CD14-positive monocyte (primary cell): ENCODE measurements around the gene CACNA1C. TPM values are rescaled to one million over a fixed set of nuclear protein-coding genes. Genes with fewer than 3 reads are reported as not detected.
"Not testable (repeated sequence)": the region's sequence is repeated elsewhere in the genome, so short reads cannot be mapped to it uniquely, and the experiment has no call there.

Experiments
- DNase-seq, 3 donors: peaks; one replicate each; pipeline ENCODE4 v3.0.0-alpha.2; 2011 to 2022
- H2AFZ ChIP-seq: 2 replicates; pipeline ENCODE4 v1.6.0; 2012; ENCODE audit warnings: mild to moderate bottlenecking, low read depth, low read length, inconsistent platforms; ENCODE audit not compliant: insufficient read depth, poor library complexity, severe bottlenecking
- H3K27ac ChIP-seq, 2 donors: 1 replicate in 1 of 2; 2 replicates in 1 of 2; pipeline ENCODE4 v1.5.1; 2012 to 2013; ENCODE audit warnings: low read length in 2 of 2, control low read depth in 1 of 2, inconsistent platforms in 1 of 2, low read depth in 1 of 2, mild to moderate bottlenecking in 1 of 2
- H3K27me3 ChIP-seq, 2 donors: one replicate each; pipeline versions ENCODE4 v1.6.0 to v1.6.1; 2011 to 2013; ENCODE audit warnings: low read length in 2 of 2; ENCODE audit not compliant: control insufficient read depth in 2 of 2, insufficient read depth in 2 of 2
- H3K36me3 ChIP-seq, 2 donors: replicated peaks in 1 of 2; 1 replicate in 1 of 2; 2 replicates in 1 of 2; pipeline versions ENCODE4 v1.5.1 to v1.6.1; 2012 to 2013; ENCODE audit warnings: low read length in 2 of 2, control low read depth in 1 of 2, inconsistent platforms in 1 of 2, mild to moderate bottlenecking in 1 of 2; ENCODE audit not compliant: insufficient read depth in 2 of 2, control insufficient read depth in 1 of 2
- H3K4me1 ChIP-seq, 2 donors: 1 replicate in 1 of 2; 2 replicates in 1 of 2; pipeline versions ENCODE4 v1.5.1 to v1.6.1; 2012 to 2013; ENCODE audit warnings: low read length in 2 of 2, control low read depth in 1 of 2, inconsistent platforms in 1 of 2, mild to moderate bottlenecking in 1 of 2, moderate library complexity in 1 of 2; ENCODE audit not compliant: insufficient read depth in 2 of 2, control insufficient read depth in 1 of 2
- H3K4me2 ChIP-seq: replicated peaks from 2 replicates; pipeline ENCODE3; 2012; ENCODE audit warnings: low read length, moderate library complexity, mild to moderate bottlenecking; ENCODE audit not compliant: poor library complexity, severe bottlenecking; ENCODE audit errors: extremely low read depth
- H3K4me3 ChIP-seq, 3 experiments: fragments of 200-600 bp in 1 of 3; sonication (generic) in 1 of 3; replicated peaks in 1 of 3; 1 replicate in 2 of 3; 2 replicates in 1 of 3; pipeline ENCODE4 v1.5.1; 2011 to 2013; ENCODE audit warnings: low read length in 3 of 3, mild to moderate bottlenecking in 3 of 3, control low read depth in 2 of 3, low read depth in 2 of 3, inconsistent platforms in 1 of 3, moderate library complexity in 1 of 3
- H3K79me2 ChIP-seq: 2 replicates; pipeline ENCODE4 v1.6.0; 2012; ENCODE audit warnings: mild to moderate bottlenecking, control low read depth, inconsistent platforms, low read length, moderate library complexity; ENCODE audit not compliant: insufficient read depth
- H3K9ac ChIP-seq: 2 replicates; pipeline ENCODE4 v1.6.0; 2017; ENCODE audit warnings: low read length, mild to moderate bottlenecking; ENCODE audit not compliant: insufficient read depth, poor library complexity, severe bottlenecking
- H3K9me3 ChIP-seq, 2 donors: replicated peaks in 1 of 2; 1 replicate in 1 of 2; 2 replicates in 1 of 2; pipeline versions ENCODE4 v1.5.1 to v1.6.1; 2012 to 2013; ENCODE audit warnings: low read length in 2 of 2, control low read depth in 1 of 2; ENCODE audit not compliant: control insufficient read depth in 1 of 2, insufficient read depth in 1 of 2
- H4K20me1 ChIP-seq: 2 replicates; pipeline ENCODE4 v1.6.0; 2012; ENCODE audit warnings: mild to moderate bottlenecking, low read length, control low read depth, moderate library complexity; ENCODE audit not compliant: insufficient read depth
- H3K27ac Mint-ChIP-seq, 7 donors: one replicate each; pipeline ENCODE4 v1.8.0; 2020; ENCODE audit warnings: mild to moderate bottlenecking in 7 of 7, mixed read lengths in 7 of 7, moderate library complexity in 6 of 7, inconsistent platforms in 2 of 7
- H3K27me3 Mint-ChIP-seq, 3 donors: one replicate each; pipeline ENCODE4 v1.8.0; 2021 to 2022; ENCODE audit warnings: low read depth in 3 of 3, mild to moderate bottlenecking in 3 of 3, mixed read lengths in 3 of 3, moderate library complexity in 3 of 3, inconsistent platforms in 1 of 3
- H3K36me3 Mint-ChIP-seq, 2 donors: one replicate each; pipeline ENCODE4 v1.8.0; 2020; ENCODE audit warnings: mixed read lengths in 2 of 2, inconsistent platforms in 1 of 2, mild to moderate bottlenecking in 1 of 2
- H3K4me1 Mint-ChIP-seq: one replicate; pipeline ENCODE4 v1.8.0; 2020; ENCODE audit warnings: mild to moderate bottlenecking, mixed read lengths
- H3K4me3 Mint-ChIP-seq, 2 donors: one replicate each; pipeline ENCODE4 v1.8.0; 2020; ENCODE audit warnings: mild to moderate bottlenecking in 2 of 2, mixed read lengths in 2 of 2, moderate library complexity in 1 of 2
- H3K9me3 Mint-ChIP-seq, 7 donors: one replicate each; pipeline ENCODE4 v1.8.0; 2020 to 2022; ENCODE audit warnings: mixed read lengths in 7 of 7, mild to moderate bottlenecking in 6 of 7, moderate library complexity in 6 of 7, inconsistent platforms in 2 of 7
- WGBS: methylation state at CpG from one replicate; pipeline ENCODE4 v1.1.5; 2013; ENCODE audit warnings: missing lambda C conversion rate; ENCODE audit not compliant: insufficient coverage; 5-methylcytosine and 5-hydroxymethylcytosine counted together
- intact Hi-C, 2 donors: fragments of 100-400 bp; cut with micrococcal nuclease; formaldehyde crosslinking; loops; one replicate each; pipeline versions ENCODE4 v1.15.0 to v1.15.1; 2023
- polyA plus RNA-seq, 3 donors: library from polyadenylated mRNA; depleted of rRNA in 1 of 3; unstranded in 2 of 3; stranded (reverse) in 1 of 3; fragments of 300-500 nt in 2 of 3; fragments of >200 nt in 1 of 3; fragmentation: Illumina TruSeq in 2 of 3; gene quantifications; 1 replicate in 2 of 3; 2 replicates in 1 of 3; pipeline ENCODE4 v1.2.3, GENCODE V29; 2012 to 2021
- TF ChIP-seq, protein P1 (sequence below): fragments of 200-600 bp; IDR thresholded peaks from one replicate; pipeline ENCODE4 v1.8.0; 2022; ENCODE audit warnings: antibody characterized with exemption, mild to moderate bottlenecking

CACNA1C gene
- polyA plus RNA-seq, 3 donors: not detected

- no peaks in the 10 kb centered on the region for H3K4me1 Mint-ChIP-seq
- 88% methylated on average over 11 of the region's 11 CpGs for WGBS
- no peak for DNase-seq
Measured at GRCh38 chr12:2739069-2739468, 686.3 kb downstream of the CACNA1C start.

DNA sequence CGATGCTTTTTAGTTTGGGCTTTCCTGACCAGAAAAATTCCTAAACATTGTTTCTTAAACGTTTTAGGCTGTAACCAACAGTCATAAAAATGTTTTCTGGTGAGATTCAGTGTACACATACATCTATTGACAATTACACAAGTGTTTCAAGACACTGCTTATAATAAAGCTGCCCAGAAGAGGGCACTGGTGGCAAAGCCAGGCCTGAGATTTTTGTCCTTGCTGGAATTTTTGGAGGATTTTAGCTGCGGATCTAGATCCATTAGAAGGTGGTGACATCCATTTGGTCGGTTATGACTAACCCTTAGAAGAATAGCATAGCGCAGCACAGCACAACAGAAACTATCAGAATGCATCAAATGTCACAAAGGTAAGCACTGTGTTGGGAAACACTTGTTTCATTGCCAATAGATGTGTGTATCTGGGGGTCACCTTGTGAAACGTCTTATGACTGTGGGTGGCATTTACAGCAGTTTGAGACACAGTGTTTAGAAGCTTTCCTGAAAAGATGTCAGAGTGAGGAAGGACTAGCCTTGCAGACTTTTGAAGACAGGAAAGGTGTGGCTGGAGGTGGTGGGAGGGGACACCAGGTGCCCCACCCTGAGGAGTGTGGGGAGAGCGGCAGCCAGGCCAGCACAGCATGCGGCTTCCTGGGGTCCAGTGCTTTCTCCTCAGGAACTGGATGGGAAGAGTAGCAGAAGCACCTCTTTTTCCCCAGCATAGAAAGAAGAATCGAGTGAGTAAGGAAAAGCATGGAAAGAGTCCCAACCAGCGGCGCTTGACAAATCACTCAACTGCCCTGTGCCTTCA, 687.2 kb downstream of the CACNA1C start:
- TF ChIP-seq, protein P1, sequence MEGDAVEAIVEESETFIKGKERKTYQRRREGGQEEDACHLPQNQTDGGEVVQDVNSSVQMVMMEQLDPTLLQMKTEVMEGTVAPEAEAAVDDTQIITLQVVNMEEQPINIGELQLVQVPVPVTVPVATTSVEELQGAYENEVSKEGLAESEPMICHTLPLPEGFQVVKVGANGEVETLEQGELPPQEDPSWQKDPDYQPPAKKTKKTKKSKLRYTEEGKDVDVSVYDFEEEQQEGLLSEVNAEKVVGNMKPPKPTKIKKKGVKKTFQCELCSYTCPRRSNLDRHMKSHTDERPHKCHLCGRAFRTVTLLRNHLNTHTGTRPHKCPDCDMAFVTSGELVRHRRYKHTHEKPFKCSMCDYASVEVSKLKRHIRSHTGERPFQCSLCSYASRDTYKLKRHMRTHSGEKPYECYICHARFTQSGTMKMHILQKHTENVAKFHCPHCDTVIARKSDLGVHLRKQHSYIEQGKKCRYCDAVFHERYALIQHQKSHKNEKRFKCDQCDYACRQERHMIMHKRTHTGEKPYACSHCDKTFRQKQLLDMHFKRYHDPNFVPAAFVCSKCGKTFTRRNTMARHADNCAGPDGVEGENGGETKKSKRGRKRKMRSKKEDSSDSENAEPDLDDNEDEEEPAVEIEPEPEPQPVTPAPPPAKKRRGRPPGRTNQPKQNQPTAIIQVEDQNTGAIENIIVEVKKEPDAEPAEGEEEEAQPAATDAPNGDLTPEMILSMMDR: no peak
- H3K4me1 ChIP-seq: no peaks in the 10 kb centered on the region
- Mint-ChIP-seq H3K36me3 (no peaks in the 10 kb centered on the region), H3K27ac (no peak overlapping the region), H3K9me3 (no peaks in the 10 kb centered on the region), H3K4me1 (no peaks in the 10 kb centered on the region), H3K4me3 (no peak overlapping the region), H3K27me3 (peaks cover 1 to 3% (median 2%) of the 10 kb centered on the region in 3 donors)
- intact Hi-C loops: no loop called here
- no peaks in the 10 kb centered on the region for H3K79me2 ChIP-seq
- H3K4me3 ChIP-seq: no peak overlapping the region
- H3K9me3 ChIP-seq: no peaks in the 10 kb centered on the region
- no peak overlapping the region for H3K9ac ChIP-seq
- DNase-seq: no peak
- no peak overlapping the region for H2AFZ ChIP-seq
- H3K4me2 ChIP-seq: no peak overlapping the region
- H3K36me3 ChIP-seq: no peaks in the 10 kb centered on the region
- WGBS: 8% methylated on average over 3 of the region's 11 CpGs
- no peak overlapping the region for H3K27ac ChIP-seq
- H4K20me1 ChIP-seq: no peaks in the 10 kb centered on the region
- H3K27me3 ChIP-seq: no peaks in the 10 kb centered on the region

More at GRCh38 chr12:2739069-2739468, 686.3 kb downstream of the CACNA1C start:
- no peaks in the 10 kb centered on the region for H3K36me3 Mint-ChIP-seq
- Histone ChIP-seq H2AFZ (no peak overlapping the region), H3K79me2 (no peaks in the 10 kb centered on the region), H4K20me1 (no peaks in the 10 kb centered on the region), H3K9ac (no peak overlapping the region), H3K4me3 (no peak overlapping the region), H3K36me3 (no peaks in the 10 kb centered on the region), H3K4me1 (no peaks in the 10 kb centered on the region), H3K4me2 (no peak overlapping the region), H3K27ac (no peak overlapping the region), H3K27me3 (no peaks in the 10 kb centered on the region), H3K9me3 (no peaks in the 10 kb centered on the region)
- intact Hi-C loops: no loop called here
- TF ChIP-seq, protein P1: no peak
- no peaks in the 10 kb centered on the region for H3K9me3 Mint-ChIP-seq
- no peak overlapping the region for H3K4me3 Mint-ChIP-seq
- H3K27me3 Mint-ChIP-seq: peaks cover 1 to 2% (median 2%) of the 10 kb centered on the region in 3 donors
- H3K27ac Mint-ChIP-seq: no peak overlapping the region

DNA sequence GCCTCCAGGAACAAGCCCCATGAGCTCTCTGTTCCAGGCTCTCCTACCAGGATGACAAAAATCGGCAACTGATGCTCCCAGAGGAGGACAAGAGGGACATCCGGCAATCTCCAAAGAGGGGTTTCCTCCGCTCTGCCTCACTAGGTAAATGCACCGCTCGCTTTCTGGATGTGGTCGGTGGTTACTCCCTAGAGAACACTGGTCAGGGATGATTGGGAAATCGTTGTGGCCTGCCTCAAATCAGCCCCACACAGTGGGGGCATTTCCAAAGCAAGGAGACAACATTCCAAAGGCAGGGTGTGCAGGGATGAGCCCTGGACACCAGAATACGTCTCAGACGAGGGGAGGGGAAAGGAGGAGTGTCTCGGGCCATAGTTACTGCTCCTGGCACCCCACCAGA, 689.2 kb downstream of the CACNA1C start:
- H3K4me1 Mint-ChIP-seq, intact Hi-C loops, H3K9me3 Mint-ChIP-seq, H4K20me1 ChIP-seq, H3K27ac ChIP-seq, H2AFZ ChIP-seq, H3K4me2 ChIP-seq, H3K4me3 Mint-ChIP-seq, H3K27me3 Mint-ChIP-seq, H3K4me1 ChIP-seq, H3K9ac ChIP-seq, H3K79me2 ChIP-seq, H3K27ac Mint-ChIP-seq, DNase-seq, H3K4me3 ChIP-seq, H3K27me3 ChIP-seq, H3K36me3 ChIP-seq, H3K36me3 Mint-ChIP-seq, H3K9me3 ChIP-seq: not testable (repeated sequence)
- WGBS: 100% methylated on average over 2 of the region's 10 CpGs
